H1 (cell line): ENCODE results near the gene BSND. TPM values are rescaled to one million over a fixed set of nuclear protein-coding genes. Genes with fewer than 3 reads are reported as not detected.

Experiments used
- CTCF ChIA-PET: fragments of 300-600 bp; sonication (Branson Sonifier 250); formaldehyde crosslinking; loops from one replicate; lab custom pipeline; 2021; ENCODE audit not compliant: partially characterized antibody; lab: Charles Lee
- POLR2A ChIA-PET: fragments of 300-600 bp; sonication (Branson Sonifier 250); formaldehyde crosslinking; loops from one replicate; lab custom pipeline; 2021; ENCODE audit warnings: inconsistent platforms; ENCODE audit not compliant: partially characterized antibody; lab: Charles Lee
- DNase-seq, 2 experiments: peaks; one replicate each; pipeline versions ENCODE4 v3.0.0 to v3.0.0-alpha.2; 2010 to 2022; ENCODE audit warnings: low spot score in 2 of 2, low read depth in 1 of 2, mixed read lengths in 1 of 2
- FAIRE-seq: peaks from 2 replicates; lab custom pipeline; 2011; peaks lifted over from hg19 to GRCh38; lab: Jason Lieb, UNC
- H2AFZ ChIP-seq: 2 replicates; pipeline ENCODE4 v1.8.1; 2012; ENCODE audit warnings: low read length, inconsistent platforms
- H2AK5ac ChIP-seq: 2 replicates; pipeline ENCODE4 v1.6.1; 2013; ENCODE audit warnings: low read depth, low read length
- H2BK120ac ChIP-seq: replicated peaks from 2 replicates; pipeline ENCODE3; 2013; ENCODE audit warnings: low read depth, low read length, inconsistent platforms
- H2BK12ac ChIP-seq: 2 replicates; pipeline ENCODE4 v1.6.1; 2013; ENCODE audit warnings: low read depth, low read length
- H2BK15ac ChIP-seq: 2 replicates; pipeline ENCODE4 v1.6.1; 2013; ENCODE audit warnings: low read length
- H2BK20ac ChIP-seq: 2 replicates; pipeline ENCODE4 v1.6.1; 2013; ENCODE audit warnings: low read length
- H2BK5ac ChIP-seq: 2 replicates; pipeline ENCODE4 v1.6.1; 2013; ENCODE audit warnings: low read depth, low read length
- H3K14ac ChIP-seq: 2 replicates; pipeline ENCODE4 v1.6.1; 2013; ENCODE audit warnings: inconsistent platforms; ENCODE audit not compliant: insufficient read length
- H3K18ac ChIP-seq: 2 replicates; pipeline ENCODE4 v1.6.1; 2013; ENCODE audit warnings: low read length; ENCODE audit errors: extremely low read depth
- H3K23ac ChIP-seq: 2 replicates; pipeline ENCODE4 v1.6.1; 2013; ENCODE audit warnings: inconsistent platforms; ENCODE audit not compliant: insufficient read length
- H3K23me2 ChIP-seq: 2 replicates; pipeline ENCODE4 v1.6.1; 2013; ENCODE audit warnings: low read depth, low read length
- H3K27ac ChIP-seq: 2 replicates; pipeline ENCODE4 v1.6.1; 2011; ENCODE audit warnings: low read depth, low read length, inconsistent platforms
- H3K27me3 ChIP-seq, 4 experiments: replicated peaks in 1 of 4; 1 replicate in 1 of 4; 2 replicates in 3 of 4; pipeline versions ENCODE4 v1.6.1 to v1.8.1; 2011 to 2013; ENCODE audit warnings: low read length in 3 of 4, mild to moderate bottlenecking in 3 of 4, inconsistent platforms in 2 of 4, mixed read lengths in 2 of 4, moderate library complexity in 1 of 4; ENCODE audit not compliant: control insufficient read depth in 3 of 4, insufficient read depth in 3 of 4; ENCODE audit errors: extremely low read depth in 1 of 4
- H3K36me3 ChIP-seq, 4 experiments: 2 replicates each; pipeline versions ENCODE4 v1.6.1 to v1.8.1; 2011 to 2013; ENCODE audit warnings: mild to moderate bottlenecking in 4 of 4, low read length in 3 of 4, moderate library complexity in 2 of 4, control low read depth in 1 of 4, inconsistent platforms in 1 of 4; ENCODE audit not compliant: insufficient read depth in 4 of 4, control insufficient read depth in 2 of 4
- H3K4ac ChIP-seq: replicated peaks from 2 replicates; pipeline ENCODE3; 2013; ENCODE audit warnings: low read length, low read depth, mixed read lengths, inconsistent platforms; ENCODE audit not compliant: insufficient read length
- H3K4me1 ChIP-seq, 4 experiments: replicated peaks in 1 of 4; 1 replicate in 1 of 4; 2 replicates in 3 of 4; pipeline versions ENCODE4 v1.6.1 to v1.8.1; 2011 to 2013; ENCODE audit warnings: low read length in 3 of 4, inconsistent platforms in 2 of 4, mixed read lengths in 1 of 4; ENCODE audit not compliant: insufficient read depth in 4 of 4, control insufficient read depth in 3 of 4
- H3K4me2 ChIP-seq, 2 experiments: 2 replicates each; pipeline versions ENCODE4 v1.6.1 to v1.8.1; 2011 to 2013; ENCODE audit warnings: low read depth in 2 of 2, low read length in 2 of 2, control low read depth in 1 of 2, inconsistent platforms in 1 of 2, mild to moderate bottlenecking in 1 of 2; ENCODE audit not compliant: insufficient read depth in 1 of 2
- H3K4me3 ChIP-seq, 4 experiments: fragments of 200-600, 300-600 bp in 1 of 4; sonication (generic), shearing (Covaris generic), sonication (Bioruptor Twin) in 1 of 4; 2 replicates each; pipeline versions ENCODE4 v1.5.1 to v1.8.1; 2011 to 2016; ENCODE audit warnings: low read length in 4 of 4, low read depth in 3 of 4, control low read depth in 2 of 4, inconsistent platforms in 2 of 4, mild to moderate bottlenecking in 2 of 4, mixed read lengths in 1 of 4, moderate library complexity in 1 of 4; ENCODE audit not compliant: insufficient read depth in 2 of 4; ENCODE audit errors: extremely low read depth in 1 of 4
- H3K56ac ChIP-seq: replicated peaks from 2 replicates; pipeline ENCODE3; 2013; ENCODE audit warnings: low read depth, mild to moderate bottlenecking, mixed read lengths, low read length, inconsistent platforms; ENCODE audit not compliant: insufficient read length
- H3K79me1 ChIP-seq: 2 replicates; pipeline ENCODE4 v1.6.1; 2013; ENCODE audit warnings: low read depth, low read length, control low read depth
- H3K79me2 ChIP-seq, 2 experiments: 2 replicates each; pipeline versions ENCODE4 v1.6.1 to v1.8.1; 2012 to 2013; ENCODE audit warnings: low read length in 2 of 2, mild to moderate bottlenecking in 2 of 2, inconsistent platforms in 1 of 2; ENCODE audit not compliant: insufficient read depth in 2 of 2, control insufficient read depth in 1 of 2
- H3K9ac ChIP-seq, 4 experiments: replicated peaks in 1 of 4; 1 replicate in 1 of 4; 2 replicates in 3 of 4; pipeline versions ENCODE4 v1.6.1 to v1.8.1; 2011 to 2013; ENCODE audit warnings: low read depth in 3 of 4, low read length in 3 of 4, control low read depth in 2 of 4, mild to moderate bottlenecking in 2 of 4, moderate library complexity in 2 of 4, inconsistent platforms in 1 of 4; ENCODE audit errors: extremely low read depth in 1 of 4
- H3K9me3 ChIP-seq, 2 experiments: 2 replicates each; pipeline versions ENCODE4 v1.6.1 to v1.8.1; 2012 to 2013; ENCODE audit warnings: mild to moderate bottlenecking in 2 of 2, moderate library complexity in 2 of 2, control low read depth in 1 of 2, inconsistent platforms in 1 of 2, low read depth in 1 of 2, low read length in 1 of 2, mixed read lengths in 1 of 2; ENCODE audit not compliant: insufficient read depth in 2 of 2
- H4K20me1 ChIP-seq, 2 experiments: replicated peaks in 1 of 2; 2 replicates each; pipeline versions ENCODE3 to v1.8.1; 2011 to 2013; ENCODE audit warnings: inconsistent platforms in 2 of 2, low read length in 2 of 2, mild to moderate bottlenecking in 1 of 2; ENCODE audit not compliant: insufficient read depth in 2 of 2, control insufficient read depth in 1 of 2
- H4K5ac ChIP-seq: 2 replicates; pipeline ENCODE4 v1.6.1; 2013; ENCODE audit warnings: low read length, low read depth, mixed read lengths, inconsistent platforms; ENCODE audit not compliant: insufficient read length
- H4K8ac ChIP-seq: 2 replicates; pipeline ENCODE4 v1.8.0; 2013; ENCODE audit warnings: mild to moderate bottlenecking, moderate library complexity, low read length, inconsistent platforms; ENCODE audit not compliant: insufficient read depth; ENCODE audit errors: extremely low read depth
- H4K91ac ChIP-seq: replicated peaks from 2 replicates; pipeline ENCODE3; 2013; ENCODE audit warnings: low read length, mixed read lengths, inconsistent platforms; ENCODE audit not compliant: insufficient read length
- ASH2L ChIP-seq: fragments of 200-600, 300-600 bp; sonication (generic); IDR thresholded peaks from one replicate; pipeline ENCODE4 v1.7.1; 2017; ENCODE audit warnings: low read length
- BACH1 ChIP-seq: IDR thresholded peaks from 2 replicates; pipeline ENCODE4 v1.6.1; 2012; ENCODE audit warnings: low read length, improper control_type of control experiment
- EGR1 ChIP-seq: IDR thresholded peaks from 2 replicates; pipeline ENCODE4 v1.6.1; 2011; ENCODE audit warnings: low read depth, low read length, borderline replicate concordance
- EP300 ChIP-seq, 2 experiments: IDR thresholded peaks; 1 replicate in 1 of 2; 2 replicates in 1 of 2; pipeline ENCODE4 v1.6.1; 2011 to 2012; ENCODE audit warnings: low read depth in 2 of 2, low read length in 2 of 2, mild to moderate bottlenecking in 2 of 2, borderline replicate concordance in 1 of 2, inconsistent platforms in 1 of 2, moderate library complexity in 1 of 2
- GABPA ChIP-seq: IDR thresholded peaks from 2 replicates; pipeline ENCODE4 v1.6.1; 2011; ENCODE audit warnings: mild to moderate bottlenecking, low read length, moderate library complexity, borderline replicate concordance; ENCODE audit not compliant: insufficient read depth
- NRF1 ChIP-seq: IDR thresholded peaks from 2 replicates; pipeline ENCODE4 v1.6.1; 2011; ENCODE audit warnings: mild to moderate bottlenecking, low read depth, low read length, improper control_type of control experiment
- POLR2A ChIP-seq, 2 experiments: IDR thresholded peaks; 1 replicate in 1 of 2; 2 replicates in 1 of 2; pipeline ENCODE4 v1.6.1; 2011; ENCODE audit warnings: low read depth in 2 of 2, low read length in 2 of 2, mild to moderate bottlenecking in 2 of 2; ENCODE audit errors: control extremely low read depth in 1 of 2
- SIN3A ChIP-seq, 2 experiments: IDR thresholded peaks in 1 of 2; conservative IDR thresholded peaks in 1 of 2; 2 replicates each; pipeline ENCODE4 v1.6.1; 2011 to 2012; ENCODE audit warnings: low read length in 2 of 2, improper control_type of control experiment in 1 of 2, low read depth in 1 of 2, mild to moderate bottlenecking in 1 of 2
- SP1 ChIP-seq: IDR thresholded peaks from 2 replicates; pipeline ENCODE4 v1.6.1; 2011; ENCODE audit warnings: low read depth, low read length
- WGBS, 2 experiments: shearing (Covaris generic) in 1 of 2; methylation state at CpG; one replicate each; pipeline versions ENCODE4 v1.1.6 to v1.1.7; 2013 to 2015; ENCODE audit warnings: low lambda C conversion rate in 2 of 2, mixed read lengths in 2 of 2, inconsistent platforms in 1 of 2, low coverage in 1 of 2, missing lambda C conversion rate in 1 of 2; ENCODE audit not compliant: insufficient replicate concordance in 2 of 2, insufficient coverage in 1 of 2, insufficient read length in 1 of 2; ENCODE audit errors: extremely low coverage in 1 of 2, missing lambda C conversion rate in 1 of 2; 5-methylcytosine and 5-hydroxymethylcytosine counted together
- polyA plus RNA-seq, 7 experiments: library from polyadenylated mRNA; depleted of rRNA in 3 of 7; stranded (reverse) in 5 of 7; unstranded in 2 of 7; fragments of >200 nt in 5 of 7; fragments of 200-250 nt in 2 of 7; gene quantifications; 1 replicate in 5 of 7; 2 replicates in 1 of 7; 4 replicates in 1 of 7; pipeline versions ENCODE4 v1.2.1 to v1.2.3, GENCODE V29; 2011 to 2013; ENCODE audit warnings: missing spikeins in 2 of 7, mixed read lengths in 2 of 7
- total RNA-seq: library from RNA; stranded (reverse); fragmentation: NEBNext Ultra II Directional; extraction: Animal tissue kit (Norgen Biotek cat#: 25700); gene quantifications from 2 replicates; pipeline ENCODE4 v1.2.1, GENCODE V29; 2021
- TF ChIP-seq, protein P1 (sequence below): IDR thresholded peaks from 2 replicates; pipeline ENCODE4 v1.6.1; 2011; ENCODE audit warnings: low read depth, mild to moderate bottlenecking, low read length; ENCODE audit not compliant: insufficient read depth

BSND gene
- total and polyA plus RNA-seq, 2 of the 8 experiments (the other 6 are each of a cell fraction or from before 2014, with no cell fraction given), result 0.43 to 0.68 TPM

GRCh38 chr1:54969879-54970278, 28.9 kb upstream of the BSND start:
- H2AFZ ChIP-seq, result no peak overlapping the region
- H4K5ac ChIP-seq, result no peak overlapping the region
- no peak for FAIRE-seq
- H3K9ac ChIP-seq, result no peak overlapping the region
- no peaks in the 10 kb centered on the region for H3K36me3 ChIP-seq
- H4K91ac ChIP-seq, result no peak overlapping the region
- H2AK5ac ChIP-seq, result no peak overlapping the region
- H3K79me2 ChIP-seq, result no peaks in the 10 kb centered on the region
- H3K9me3 ChIP-seq, result no peaks in the 10 kb centered on the region
- peak overlapping the region; percentile 56; the same call in 1 of the 2 replicates for H2BK12ac ChIP-seq
- no peak overlapping the region for H3K4ac ChIP-seq
- H4K20me1 ChIP-seq, result no peaks in the 10 kb centered on the region
- H3K23me2 ChIP-seq, result no peaks in the 10 kb centered on the region
- H3K27ac ChIP-seq, result no peak overlapping the region
- no peak overlapping the region for H2BK120ac ChIP-seq
- H3K4me1 ChIP-seq, result peaks cover 0 to under 1% (median under 1%) of the 10 kb centered on the region in 4 experiments; a peak in 4 of 7 replicates
- no peak for DNase-seq
- H3K4me3 ChIP-seq, result no peak overlapping the region
- H3K4me2 ChIP-seq, result no peak overlapping the region
- H3K18ac ChIP-seq, result no peak overlapping the region
- H4K8ac ChIP-seq, result no peak overlapping the region
- no peak overlapping the region for H3K23ac ChIP-seq
- 94% methylated on average over 1 of the region's 1 CpG; no CpG with 5 or more reads in 1 of the 2 experiments for WGBS, 2 experiments
- no peaks in the 10 kb centered on the region for H3K27me3 ChIP-seq
- ChIA-PET POLR2A (no interaction called here), CTCF (interaction anchor here (1.0 to 1.2 kb wide), 3 partner anchors 9 to 25 kb away, joined by 3 to 5 read pairs (median 4); no protein-coding TSS in a partner anchor)
- H3K14ac ChIP-seq, result no peak overlapping the region
- H2BK5ac ChIP-seq, result no peak overlapping the region; the same call in 1 of the 2 replicates
- no peak overlapping the region for H3K56ac ChIP-seq
- no peaks in the 10 kb centered on the region for H3K79me1 ChIP-seq
- TF ChIP-seq EGR1, result no peak
- TF ChIP-seq SIN3A (conservative IDR thresholded peaks at IDR 0.05 in 1 of 2, IDR thresholded peaks at IDR 0.05 in 1 of 2; ENCODE audit: low read depth in 1 of 2, low read length in 2 of 2), result no peak
- no peak for TF ChIP-seq ASH2L
- TF ChIP-seq NRF1, result no peak
- TF ChIP-seq GABPA, result no peak
- no peak for TF ChIP-seq BACH1
- TF ChIP-seq, protein P1, sequence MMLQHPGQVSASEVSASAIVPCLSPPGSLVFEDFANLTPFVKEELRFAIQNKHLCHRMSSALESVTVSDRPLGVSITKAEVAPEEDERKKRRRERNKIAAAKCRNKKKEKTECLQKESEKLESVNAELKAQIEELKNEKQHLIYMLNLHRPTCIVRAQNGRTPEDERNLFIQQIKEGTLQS, result no peak
- no peak for TF ChIP-seq SP1
- no peak for TF ChIP-seq POLR2A (IDR thresholded peaks at IDR 0.05; ENCODE audit: control extremely low read depth in 1 of 2, low read depth in 2 of 2, low read length in 2 of 2)
- TF ChIP-seq EP300 (IDR thresholded peaks at IDR 0.05; ENCODE audit: borderline replicate concordance in 1 of 2, low read depth in 2 of 2, low read length in 2 of 2), result no peak
- H2BK20ac ChIP-seq, result peak overlapping the region; percentile 43; the same call in 1 of the 2 replicates
- H2BK15ac ChIP-seq, result 0 out of 2 replicates have a peak overlapping the region, but pooled peaks have one; percentile 53
